ENCODE data around the gene NUP62CL.
"Not testable (repeated sequence)": the region's sequence is repeated elsewhere in the genome, so short reads cannot be mapped to it uniquely, and the experiment has no call there.

NUP62CL gene

DNA sequence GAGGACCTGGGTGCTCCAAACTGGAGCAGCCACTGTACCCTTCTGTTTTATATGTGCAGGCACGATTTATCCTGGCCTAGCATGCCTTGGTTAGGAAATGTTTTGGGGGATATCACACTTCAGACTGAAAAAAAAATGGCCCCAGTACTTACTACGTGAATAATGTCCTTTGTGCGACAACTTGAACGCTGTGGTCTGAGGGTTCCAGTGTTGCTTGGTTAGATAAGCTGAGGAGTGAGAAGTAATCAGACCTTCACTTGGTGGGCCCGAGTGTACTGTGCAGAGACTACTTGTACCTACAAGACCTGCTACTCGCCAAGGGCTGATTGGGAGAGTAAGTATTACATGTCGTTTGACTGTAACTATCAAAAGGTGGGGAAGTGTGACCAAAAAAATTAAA, 856 bp upstream of the NUP62CL start:
- TF ChIP-seq, protein P1, sequence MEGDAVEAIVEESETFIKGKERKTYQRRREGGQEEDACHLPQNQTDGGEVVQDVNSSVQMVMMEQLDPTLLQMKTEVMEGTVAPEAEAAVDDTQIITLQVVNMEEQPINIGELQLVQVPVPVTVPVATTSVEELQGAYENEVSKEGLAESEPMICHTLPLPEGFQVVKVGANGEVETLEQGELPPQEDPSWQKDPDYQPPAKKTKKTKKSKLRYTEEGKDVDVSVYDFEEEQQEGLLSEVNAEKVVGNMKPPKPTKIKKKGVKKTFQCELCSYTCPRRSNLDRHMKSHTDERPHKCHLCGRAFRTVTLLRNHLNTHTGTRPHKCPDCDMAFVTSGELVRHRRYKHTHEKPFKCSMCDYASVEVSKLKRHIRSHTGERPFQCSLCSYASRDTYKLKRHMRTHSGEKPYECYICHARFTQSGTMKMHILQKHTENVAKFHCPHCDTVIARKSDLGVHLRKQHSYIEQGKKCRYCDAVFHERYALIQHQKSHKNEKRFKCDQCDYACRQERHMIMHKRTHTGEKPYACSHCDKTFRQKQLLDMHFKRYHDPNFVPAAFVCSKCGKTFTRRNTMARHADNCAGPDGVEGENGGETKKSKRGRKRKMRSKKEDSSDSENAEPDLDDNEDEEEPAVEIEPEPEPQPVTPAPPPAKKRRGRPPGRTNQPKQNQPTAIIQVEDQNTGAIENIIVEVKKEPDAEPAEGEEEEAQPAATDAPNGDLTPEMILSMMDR (IDR thresholded peaks at IDR 0.05; ENCODE audit: low read length, missing control alignments): no peak
- DNase-seq (ENCODE audit: low read depth): no peak
- H3K4me3 ChIP-seq (replicated peaks; ENCODE audit: low read depth, low read length): no peak overlapping the region

DNA sequence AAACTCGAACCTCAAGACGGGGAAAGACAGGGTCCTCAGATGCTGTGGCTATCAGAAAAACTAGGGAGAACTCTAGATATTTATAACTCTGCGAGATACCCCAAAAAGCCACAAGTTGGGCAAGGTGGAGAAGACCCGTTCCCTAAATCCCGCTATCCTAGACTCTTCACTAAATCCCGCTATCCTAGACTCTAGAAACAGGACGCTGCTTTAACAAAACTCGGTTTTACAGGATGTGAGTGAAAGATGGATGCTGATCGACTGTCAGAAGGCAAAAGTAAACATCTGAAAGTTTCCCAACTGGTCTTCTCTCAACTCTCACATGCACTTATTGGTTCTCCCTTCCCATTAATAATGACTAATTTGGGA, 448 bp upstream of the NUP62CL start:
- TF ChIP-seq, protein P1 (IDR thresholded peaks at IDR 0.05; ENCODE audit: low read length, missing control alignments): no peak
- no peak overlapping the region for H3K4me3 ChIP-seq (replicated peaks; ENCODE audit: low read depth, low read length)
- no peak for DNase-seq (ENCODE audit: low read depth)

DNA sequence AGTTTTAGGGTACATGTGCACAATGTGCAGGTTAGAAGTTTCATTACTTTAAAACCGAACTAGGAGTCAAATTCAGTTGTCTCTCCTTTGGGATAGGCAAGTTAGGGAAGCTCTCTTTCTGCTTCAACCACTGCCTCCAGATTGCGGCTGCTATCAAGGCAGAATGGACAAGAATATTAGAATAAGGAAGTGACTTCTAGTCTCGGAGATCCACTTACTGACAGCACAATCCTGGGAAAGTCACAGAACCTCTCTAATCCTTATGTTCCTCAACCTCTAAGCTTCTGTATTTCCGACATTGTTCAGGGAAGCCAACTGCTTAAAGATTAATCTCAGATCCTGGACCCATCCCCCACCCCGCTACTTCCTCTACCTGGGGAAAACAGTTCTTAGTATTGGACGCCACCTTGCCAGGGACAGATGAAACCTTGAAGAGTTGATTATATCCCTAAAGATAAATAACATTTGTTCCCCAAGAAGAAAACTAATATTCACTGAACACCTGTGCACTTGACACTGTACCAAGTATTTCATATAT, 2.1 kb downstream of the NUP62CL start:
- no peak for DNase-seq (ENCODE audit: low read depth)

DNA sequence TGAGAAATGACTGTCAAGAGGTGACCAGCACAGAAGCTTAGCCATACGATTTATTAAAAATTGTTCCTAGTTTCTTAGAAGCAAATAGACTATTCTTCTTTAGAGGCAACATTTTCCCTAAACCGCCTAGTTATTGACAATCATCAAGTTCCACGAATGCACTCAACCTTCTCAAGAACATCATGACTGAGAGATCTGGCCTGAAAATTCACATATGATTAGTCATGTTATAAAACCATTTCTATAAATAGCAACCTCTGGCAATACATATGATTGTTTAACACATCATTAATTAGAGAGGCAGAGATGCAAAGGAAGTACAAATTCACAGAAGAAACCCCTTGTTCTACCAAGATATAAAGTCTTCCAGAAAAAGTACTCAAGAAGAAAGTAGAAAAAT, 6.7 kb downstream of the NUP62CL start:
- no peak for DNase-seq (ENCODE audit: low read depth)
- TF ChIP-seq, protein P1 (IDR thresholded peaks at IDR 0.05; ENCODE audit: low read length, missing control alignments): no peak
- no peak overlapping the region for H3K4me3 ChIP-seq (replicated peaks; ENCODE audit: low read depth, low read length)

More for the DNA sequence above, 2.1 kb downstream of the NUP62CL start:
- no peak overlapping the region for H3K4me3 ChIP-seq (replicated peaks; ENCODE audit: low read depth, low read length)
- TF ChIP-seq, protein P1 (IDR thresholded peaks at IDR 0.05; ENCODE audit: low read length, missing control alignments): no peak

DNA sequence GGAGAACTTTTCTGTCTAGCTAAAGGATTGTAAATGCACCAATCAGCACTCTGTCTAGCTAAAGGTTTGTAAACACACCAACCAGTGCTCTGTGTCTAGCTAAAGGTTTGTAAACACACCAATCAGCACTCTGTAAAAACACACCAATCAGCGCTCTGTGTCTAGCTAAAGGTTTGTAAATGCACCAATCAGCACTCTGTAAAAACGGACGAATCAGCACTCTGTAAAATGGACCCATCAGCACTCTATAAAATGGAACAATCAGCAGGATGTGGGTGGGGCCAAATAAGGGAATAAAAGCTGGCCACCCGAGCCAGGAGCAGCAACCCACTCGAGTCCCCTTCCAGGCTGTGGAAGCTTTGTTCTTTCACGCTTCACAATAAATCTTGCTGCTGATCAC, 8.2 kb downstream of the NUP62CL start:
- DNase-seq (ENCODE audit: low read depth); H3K4me3 ChIP-seq (replicated peaks; ENCODE audit: low read depth, low read length): not testable (repeated sequence)

DNA sequence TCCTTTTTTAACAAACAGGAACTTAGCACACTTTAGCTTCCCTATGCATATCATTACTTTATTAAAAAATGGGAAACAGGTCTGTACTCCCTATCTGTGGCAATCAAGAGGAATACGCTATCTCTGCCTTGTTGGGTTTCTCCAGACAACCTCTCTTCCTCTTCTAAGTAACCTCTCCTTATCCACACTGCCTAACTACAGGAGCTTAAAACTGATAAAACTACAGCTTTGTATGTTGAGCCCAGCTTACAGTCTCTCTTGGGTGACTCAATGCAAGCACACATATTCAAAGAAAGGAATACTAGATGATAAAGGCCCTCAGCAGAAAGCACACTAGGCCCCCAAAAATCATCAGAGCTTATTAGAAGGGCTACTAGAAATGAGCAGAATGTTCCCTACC, 8.9 kb downstream of the NUP62CL start:
- H3K4me3 ChIP-seq (replicated peaks; ENCODE audit: low read depth, low read length): no peak overlapping the region
- no peak for DNase-seq (ENCODE audit: low read depth)
- TF ChIP-seq, protein P1 (IDR thresholded peaks at IDR 0.05; ENCODE audit: low read length, missing control alignments): no peak

DNA sequence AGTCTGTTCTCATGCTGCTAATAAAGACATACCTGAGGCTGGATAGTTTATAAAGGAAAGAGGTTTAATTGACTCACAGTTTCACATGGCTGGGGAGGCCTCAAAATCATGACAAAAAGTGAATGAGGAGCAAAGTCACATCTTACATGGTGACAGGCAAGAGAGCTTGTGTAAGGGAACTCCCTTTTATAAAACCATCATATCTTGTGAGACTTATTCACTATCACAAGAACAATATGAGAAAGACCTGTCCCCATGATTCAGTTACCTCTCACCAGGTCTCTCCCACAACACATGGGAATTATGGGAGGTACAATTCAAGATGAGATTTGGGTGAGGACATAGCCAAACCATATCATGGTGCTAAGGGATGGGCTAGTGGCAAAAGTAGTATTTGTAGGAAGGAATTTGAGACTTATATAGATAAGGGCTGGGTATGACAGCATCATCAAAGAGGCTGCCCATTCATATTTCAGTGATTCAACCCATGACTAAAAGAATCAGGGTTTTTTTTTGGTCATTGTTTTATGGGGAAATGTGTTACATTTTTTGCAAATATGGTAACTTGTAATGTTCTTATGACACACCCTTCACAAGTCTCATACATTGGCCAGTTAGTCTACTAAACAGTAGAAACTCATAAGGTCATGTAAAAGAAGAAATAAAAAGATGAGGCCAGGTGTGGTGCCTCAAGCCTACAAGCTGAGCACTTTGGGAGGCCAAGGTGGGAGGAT, 34.7 kb downstream of the NUP62CL start:
- no peak for DNase-seq (ENCODE audit: low read depth)
- TF ChIP-seq, protein P1 (IDR thresholded peaks at IDR 0.05; ENCODE audit: low read length, missing control alignments): no peak
- no peak overlapping the region for H3K4me3 ChIP-seq (replicated peaks; ENCODE audit: low read depth, low read length)
